GM12873 (cell line): ENCODE results near the gene PCLO.

Source experiments
- CTCF ChIP-seq: IDR thresholded peaks from 2 replicates; pipeline ENCODE4 v1.5.1; 2012; ENCODE audit warnings: low read depth, mild to moderate bottlenecking, moderate library complexity, low read length, control low read depth; ENCODE audit not compliant: insufficient read depth; ENCODE audit errors: missing control alignments

PCLO gene

GRCh38 chr7:83040484-83040883 lies 122.2 kb downstream of the PCLO start:
- TF ChIP-seq CTCF, result no peak

GRCh38 chr7:83038787-83039186 lies 123.9 kb downstream of the PCLO start:
- no peak for TF ChIP-seq CTCF

GRCh38 chr7:83036721-83037380 lies 125.8 kb downstream of the PCLO start:
- TF ChIP-seq CTCF, result no peak

- no peak for TF ChIP-seq CTCF
These were observed 126.6 kb downstream of the PCLO start for GRCh38 chr7:83036130-83036529.

- no peak for TF ChIP-seq CTCF
These were observed 130.5 kb downstream of the PCLO start for GRCh38 chr7:83032195-83032594.

- no peak for TF ChIP-seq CTCF
These were observed 141.7 kb downstream of the PCLO start for GRCh38 chr7:83021032-83021431.

GRCh38 chr7:83020161-83020560 lies 142.5 kb downstream of the PCLO start:
- no peak for TF ChIP-seq CTCF
